ENCODE measurements around the gene CDK15. TPM values are rescaled to one million over a fixed set of nuclear protein-coding genes. Genes with fewer than 3 reads are reported as not detected.

CDK15 gene
- total RNA-seq, 1 donor from 2014 or later, result not detected

DNA sequence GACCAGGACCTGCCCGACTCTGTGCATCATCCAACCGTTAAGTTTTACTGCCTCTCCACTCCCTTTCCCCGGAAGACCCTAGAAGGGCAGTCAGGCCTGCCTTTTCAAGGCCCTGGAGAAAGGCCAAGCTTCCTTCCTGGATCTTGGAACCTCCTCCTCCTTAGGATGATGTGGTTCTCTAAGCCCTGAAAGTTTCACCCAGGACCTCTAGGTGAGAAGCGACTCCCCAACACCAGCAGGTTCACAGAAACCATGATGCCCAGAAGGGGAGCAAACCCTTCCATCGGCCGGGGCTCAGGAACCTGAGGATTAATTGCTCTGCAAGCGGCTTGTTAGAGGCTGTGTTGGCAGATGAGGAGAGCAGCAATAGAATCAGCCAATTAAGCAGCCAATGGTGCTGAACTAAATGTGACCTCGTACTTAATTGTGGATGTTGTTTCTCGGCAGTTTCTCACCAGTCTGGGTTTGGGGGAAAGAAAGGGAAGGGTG is 133.2 kb downstream of the CDK15 start:
- DNase-seq, result no peak
- intact Hi-C loops (cut with micrococcal nuclease), result no loop called here
- Mint-ChIP-seq H3K4me3 (no peak overlapping the region), H3K36me3 (ENCODE audit: low read depth) (no peaks in the 10 kb centered on the region), H3K4me1 (no peaks in the 10 kb centered on the region), H3K9me3 (no peaks in the 10 kb centered on the region), H3K27me3 (peaks cover 10% of the 10 kb centered on the region), H3K27ac (no peak overlapping the region)

DNA sequence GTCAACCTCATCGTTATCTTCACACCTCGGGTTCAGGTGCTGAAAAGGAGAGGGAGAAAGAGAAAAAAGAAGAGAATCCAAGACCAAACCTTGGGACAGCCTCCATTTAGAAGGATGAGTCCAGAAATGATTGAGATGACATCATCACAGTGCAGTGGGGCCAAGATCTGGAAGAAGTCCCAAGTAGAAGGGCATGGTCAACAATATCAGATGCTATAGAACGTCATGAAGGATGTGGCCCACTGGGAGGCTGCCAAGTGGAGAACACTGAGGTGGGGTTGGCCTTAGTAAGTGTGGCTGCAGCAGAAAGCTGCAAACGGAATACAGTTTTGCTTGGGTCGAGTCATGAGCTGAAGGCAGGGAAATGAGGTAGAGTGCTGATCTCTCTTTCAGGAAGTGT is 136.2 kb downstream of the CDK15 start:
- no peak for DNase-seq
- intact Hi-C loops (cut with micrococcal nuclease), result no loop called here
- Mint-ChIP-seq H3K27ac (no peak overlapping the region), H3K36me3 (ENCODE audit: low read depth) (no peaks in the 10 kb centered on the region), H3K4me1 (no peaks in the 10 kb centered on the region), H3K9me3 (no peaks in the 10 kb centered on the region), H3K27me3 (peaks cover 12% of the 10 kb centered on the region), H3K4me3 (no peak overlapping the region)

Other genes with a start within 250 kb of the CDK15 start
- 18.1 and 18.8 TPM in 2 replicates for gene TMEM237, start 163.0 kb upstream of the CDK15 start, total RNA-seq
- not detected in 2 replicates for gene MPP4, start 107.9 kb upstream of the CDK15 start, total RNA-seq
- gene ALS2, start 25.6 kb upstream of the CDK15 start, total RNA-seq, result 10.7 and 11.3 TPM in 2 replicates
- gene FZD7, start 227.3 kb downstream of the CDK15 start, total RNA-seq, result 1.3 TPM in 2 replicates

Data from activated CD4-positive, alpha-beta T cell treated with anti-CD3 and anti-CD28 coated beads, Interleukin-2, amount 10 ng/mL, durations not matched to agents 24 days and 14 days (primary cell).